ENCODE measurements around the gene BRWD1.
A peak's percentile ranks its signal among the peaks of the same experiment; 100 is the strongest.

The BRWD1 gene

DNA sequence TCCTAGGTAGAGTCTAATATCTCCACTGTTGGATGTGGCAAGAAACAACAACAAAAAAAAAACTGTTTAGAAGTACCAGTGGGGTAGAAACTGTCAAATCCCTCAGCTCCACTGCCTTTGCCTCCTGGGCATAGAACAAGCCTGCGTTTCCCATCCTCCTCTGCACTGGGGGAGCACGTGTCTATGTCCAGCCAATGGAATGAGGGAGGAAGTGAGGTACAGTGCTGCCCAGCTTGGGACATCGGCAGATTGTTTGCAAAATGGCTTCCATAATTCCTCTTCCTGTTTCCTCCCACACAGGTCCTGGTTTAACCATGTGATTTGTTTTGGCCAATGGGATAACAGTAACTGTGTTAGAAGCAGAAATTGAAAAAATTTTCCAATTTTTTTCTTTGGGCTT lies 169.2 kb downstream of the BRWD1 start:
- no peak overlapping the region for H3K4me3 ChIP-seq (ENCODE audit: low read length in 2 of 2)
- no peak overlapping the region for H2BK5ac ChIP-seq (ENCODE audit: low read length)
- no peak overlapping the region for H3K4me2 ChIP-seq (ENCODE audit: insufficient read depth, low read length, poor library complexity, severe bottlenecking)
- H2AFZ ChIP-seq (ENCODE audit: low read length), result peak overlapping the region; percentile 67
- H3K4me1 ChIP-seq (ENCODE audit: control insufficient read depth in 2 of 2, insufficient read depth in 1 of 2, low read depth in 1 of 2, low read length in 2 of 2), result no peaks in the 10 kb centered on the region
- no peak overlapping the region for H2BK15ac ChIP-seq (ENCODE audit: low read length)
- no peaks in the 10 kb centered on the region for H3K36me3 ChIP-seq (replicated peaks in 1 of 2; ENCODE audit: control insufficient read depth in 2 of 2, insufficient read depth in 2 of 2, low read length in 2 of 2)
- no peak overlapping the region for H3K14ac ChIP-seq (ENCODE audit: low read length)
- no peak overlapping the region for H4K91ac ChIP-seq (ENCODE audit: low read depth, low read length, poor library complexity)
- H3K18ac ChIP-seq (ENCODE audit: low read length), result no peak overlapping the region
- H2AK5ac ChIP-seq (ENCODE audit: low read depth, low read length), result no peak overlapping the region
- H2BK12ac ChIP-seq (ENCODE audit: low read length), result no peak overlapping the region
- no peak overlapping the region for H3K4ac ChIP-seq (ENCODE audit: low read length)
- H4K8ac ChIP-seq (ENCODE audit: low read depth, low read length), result no peak overlapping the region
- H3K27ac ChIP-seq (replicated peaks; ENCODE audit: low read length), result no peak overlapping the region
- no peak for DNase-seq (ENCODE audit: low spot score)
- H3K23ac ChIP-seq (ENCODE audit: low read depth, low read length, poor library complexity), result no peak overlapping the region
- no peaks in the 10 kb centered on the region for H3K79me1 ChIP-seq (ENCODE audit: low read depth, low read length)
- no peak overlapping the region for H2BK120ac ChIP-seq (ENCODE audit: low read depth, low read length)
- WGBS, 2 donors (ENCODE audit: extremely low coverage in 2 of 2, insufficient read length in 2 of 2, insufficient replicate concordance in 1 of 2), result no CpG with 5 or more reads among the region's 3 CpGs
- H3K27me3 ChIP-seq (ENCODE audit: control insufficient read depth in 3 of 3, insufficient read depth in 3 of 3, low read depth in 1 of 3, low read length in 3 of 3), result peaks cover 0 to 17% (median 0%) of the 10 kb centered on the region in 3 experiments
- no peak overlapping the region for H3K9ac ChIP-seq (ENCODE audit: low read depth, low read length, poor library complexity)
- H3K9me3 ChIP-seq (replicated peaks in 1 of 2; ENCODE audit: control insufficient read depth in 2 of 2, insufficient read depth in 1 of 2, low read depth in 1 of 2, low read length in 2 of 2), result peaks cover 0 to 5% of the 10 kb centered on the region in 2 donors

- H3K4me3 ChIP-seq (ENCODE audit: low read length in 2 of 2), result no peak overlapping the region
- DNase-seq (ENCODE audit: low spot score), result no peak
- H3K27ac ChIP-seq (replicated peaks; ENCODE audit: low read length), result no peak overlapping the region
- H2AK5ac ChIP-seq (ENCODE audit: low read depth, low read length), result no peak overlapping the region
- no peaks in the 10 kb centered on the region for H3K36me3 ChIP-seq (replicated peaks in 1 of 2; ENCODE audit: control insufficient read depth in 2 of 2, insufficient read depth in 2 of 2, low read length in 2 of 2)
- H2BK15ac ChIP-seq (ENCODE audit: low read length), result no peak overlapping the region
- no peak overlapping the region for H3K14ac ChIP-seq (ENCODE audit: low read length)
- no peak overlapping the region for H3K4me2 ChIP-seq (ENCODE audit: insufficient read depth, low read length, poor library complexity, severe bottlenecking)
- H4K91ac ChIP-seq (ENCODE audit: low read depth, low read length, poor library complexity), result no peak overlapping the region
- H3K23ac ChIP-seq (ENCODE audit: low read depth, low read length, poor library complexity), result no peak overlapping the region
- no peak overlapping the region for H2BK120ac ChIP-seq (ENCODE audit: low read depth, low read length)
- H2BK5ac ChIP-seq (ENCODE audit: low read length), result no peak overlapping the region
- no peaks in the 10 kb centered on the region for H3K4me1 ChIP-seq (ENCODE audit: control insufficient read depth in 2 of 2, insufficient read depth in 1 of 2, low read depth in 1 of 2, low read length in 2 of 2)
- H4K8ac ChIP-seq (ENCODE audit: low read depth, low read length), result no peak overlapping the region
- no peak overlapping the region for H2AFZ ChIP-seq (ENCODE audit: low read length)
- no CpG with 5 or more reads among the region's 3 CpGs for WGBS, 2 donors (ENCODE audit: extremely low coverage in 2 of 2, insufficient read length in 2 of 2, insufficient replicate concordance in 1 of 2)
- H2BK12ac ChIP-seq (ENCODE audit: low read length), result no peak overlapping the region
- H3K4ac ChIP-seq (ENCODE audit: low read length), result no peak overlapping the region
- H3K9me3 ChIP-seq (replicated peaks in 1 of 2; ENCODE audit: control insufficient read depth in 2 of 2, insufficient read depth in 1 of 2, low read depth in 1 of 2, low read length in 2 of 2), result peaks cover 0 to 5% of the 10 kb centered on the region in 2 donors
- no peak overlapping the region for H3K18ac ChIP-seq (ENCODE audit: low read length)
- no peaks in the 10 kb centered on the region for H3K79me1 ChIP-seq (ENCODE audit: low read depth, low read length)
- H3K27me3 ChIP-seq (ENCODE audit: control insufficient read depth in 3 of 3, insufficient read depth in 3 of 3, low read depth in 1 of 3, low read length in 3 of 3), result peaks cover 0 to 17% (median 0%) of the 10 kb centered on the region in 3 experiments
- no peak overlapping the region for H3K9ac ChIP-seq (ENCODE audit: low read depth, low read length, poor library complexity)
Observed at GRCh38 chr21:39142972-39143371, 170.5 kb downstream of the BRWD1 start.

DNA sequence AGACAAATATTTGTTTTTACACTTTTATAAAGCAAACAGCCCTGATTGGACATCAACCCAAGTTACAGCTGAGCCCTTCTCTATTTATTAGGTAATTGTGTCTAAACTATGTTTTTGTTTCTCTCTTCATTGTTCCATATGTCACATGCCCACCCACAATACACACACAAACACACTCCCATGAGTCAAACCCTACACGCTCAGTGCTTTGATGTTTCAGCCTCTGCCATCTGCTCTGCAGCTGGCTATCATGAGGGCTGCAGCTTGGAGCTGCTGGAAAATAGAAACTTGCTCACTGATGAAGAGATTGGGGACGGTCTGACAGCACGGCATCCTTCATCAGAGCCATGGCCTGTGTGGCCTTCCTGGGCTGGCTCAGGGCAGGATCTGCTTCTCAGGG lies 171.9 kb downstream of the BRWD1 start:
- Histone ChIP-seq H2BK5ac (ENCODE audit: low read length) (no peak overlapping the region), H3K4ac (ENCODE audit: low read length) (no peak overlapping the region), H3K36me3 (replicated peaks in 1 of 2; ENCODE audit: control insufficient read depth in 2 of 2, insufficient read depth in 2 of 2, low read length in 2 of 2) (no peaks in the 10 kb centered on the region), H3K9me3 (replicated peaks in 1 of 2; ENCODE audit: control insufficient read depth in 2 of 2, insufficient read depth in 1 of 2, low read depth in 1 of 2, low read length in 2 of 2) (peaks cover 0 to 5% of the 10 kb centered on the region in 2 donors), H4K91ac (ENCODE audit: low read depth, low read length, poor library complexity) (no peak overlapping the region), H3K4me3 (ENCODE audit: low read length in 2 of 2) (no peak overlapping the region), H3K79me1 (ENCODE audit: low read depth, low read length) (no peaks in the 10 kb centered on the region), H2BK15ac (ENCODE audit: low read length) (no peak overlapping the region), H2AK5ac (ENCODE audit: low read depth, low read length) (no peak overlapping the region), H3K18ac (ENCODE audit: low read length) (no peak overlapping the region), H3K4me2 (ENCODE audit: insufficient read depth, low read length, poor library complexity, severe bottlenecking) (no peak overlapping the region), H3K23ac (ENCODE audit: low read depth, low read length, poor library complexity) (no peak overlapping the region), H3K27ac (replicated peaks; ENCODE audit: low read length) (no peak overlapping the region), H2BK12ac (ENCODE audit: low read length) (no peak overlapping the region), H3K27me3 (ENCODE audit: control insufficient read depth in 3 of 3, insufficient read depth in 3 of 3, low read depth in 1 of 3, low read length in 3 of 3) (peaks cover 0 to 17% (median 0%) of the 10 kb centered on the region in 3 experiments), H3K14ac (ENCODE audit: low read length) (no peak overlapping the region), H3K4me1 (ENCODE audit: control insufficient read depth in 2 of 2, insufficient read depth in 1 of 2, low read depth in 1 of 2, low read length in 2 of 2) (peaks cover 3 to 6% of the 10 kb centered on the region in 2 donors), H3K9ac (ENCODE audit: low read depth, low read length, poor library complexity) (no peak overlapping the region), H4K8ac (ENCODE audit: low read depth, low read length) (no peak overlapping the region), H2AFZ (ENCODE audit: low read length) (no peak overlapping the region), H2BK120ac (ENCODE audit: low read depth, low read length) (no peak overlapping the region)
- WGBS, 2 donors (ENCODE audit: extremely low coverage in 2 of 2, insufficient read length in 2 of 2, insufficient replicate concordance in 1 of 2), result no CpG with 5 or more reads among the region's 3 CpGs
- DNase-seq (ENCODE audit: low spot score), result no peak

GRCh38 chr21:39137248-39138178 lies 175.9 kb downstream of the BRWD1 start:
- Histone ChIP-seq H4K91ac (ENCODE audit: low read depth, low read length, poor library complexity) (no peak overlapping the region), H2BK5ac (ENCODE audit: low read length) (no peak overlapping the region)
- DNase-seq (ENCODE audit: low spot score), result no peak

More at GRCh38 chr21:39137248-39138178, 175.9 kb downstream of the BRWD1 start:
- Histone ChIP-seq H3K9me3 (replicated peaks in 1 of 2; ENCODE audit: control insufficient read depth in 2 of 2, insufficient read depth in 1 of 2, low read depth in 1 of 2, low read length in 2 of 2) (peaks cover 3% of the 10 kb centered on the region in 2 donors), H3K18ac (ENCODE audit: low read length) (peak overlapping the region; percentile 61), H3K79me1 (ENCODE audit: low read depth, low read length) (no peaks in the 10 kb centered on the region), H2AFZ (ENCODE audit: low read length) (peak overlapping the region; percentile 27), H2BK15ac (ENCODE audit: low read length) (peak overlapping the region; percentile 76), H2AK5ac (ENCODE audit: low read depth, low read length) (no peak overlapping the region), H3K4me1 (ENCODE audit: control insufficient read depth in 2 of 2, insufficient read depth in 1 of 2, low read depth in 1 of 2, low read length in 2 of 2) (peaks cover 3 to 6% of the 10 kb centered on the region in 2 donors), H3K27ac (replicated peaks; ENCODE audit: low read length) (peak overlapping the region; percentile 12), H3K14ac (ENCODE audit: low read length) (no peak overlapping the region), H3K36me3 (replicated peaks in 1 of 2; ENCODE audit: control insufficient read depth in 2 of 2, insufficient read depth in 2 of 2, low read length in 2 of 2) (no peaks in the 10 kb centered on the region), H3K27me3 (ENCODE audit: control insufficient read depth in 3 of 3, insufficient read depth in 3 of 3, low read depth in 1 of 3, low read length in 3 of 3) (peaks cover 0 to 11% (median 0%) of the 10 kb centered on the region in 3 experiments), H2BK12ac (ENCODE audit: low read length) (no peak overlapping the region), H3K4me2 (ENCODE audit: insufficient read depth, low read length, poor library complexity, severe bottlenecking) (no peak overlapping the region), H2BK120ac (ENCODE audit: low read depth, low read length) (no peak overlapping the region), H3K23ac (ENCODE audit: low read depth, low read length, poor library complexity) (no peak overlapping the region), H3K9ac (ENCODE audit: low read depth, low read length, poor library complexity) (no peak overlapping the region), H4K8ac (ENCODE audit: low read depth, low read length) (no peak overlapping the region), H3K4me3 (ENCODE audit: low read length in 2 of 2) (no peak overlapping the region), H3K4ac (ENCODE audit: low read length) (no peak overlapping the region)
- no CpG with 5 or more reads among the region's 14 CpGs for WGBS, 2 donors (ENCODE audit: extremely low coverage in 2 of 2, insufficient read length in 2 of 2, insufficient replicate concordance in 1 of 2)
